NCI-H2227 (cell line): ENCODE measurements around the gene CCDC27.

Experiments used
- DNase-seq: peaks from one replicate; lab custom pipeline; 2025; ENCODE audit not compliant: unreplicated experiment; lab: John Stamatoyannopoulos, UW

The CCDC27 gene

DNA sequence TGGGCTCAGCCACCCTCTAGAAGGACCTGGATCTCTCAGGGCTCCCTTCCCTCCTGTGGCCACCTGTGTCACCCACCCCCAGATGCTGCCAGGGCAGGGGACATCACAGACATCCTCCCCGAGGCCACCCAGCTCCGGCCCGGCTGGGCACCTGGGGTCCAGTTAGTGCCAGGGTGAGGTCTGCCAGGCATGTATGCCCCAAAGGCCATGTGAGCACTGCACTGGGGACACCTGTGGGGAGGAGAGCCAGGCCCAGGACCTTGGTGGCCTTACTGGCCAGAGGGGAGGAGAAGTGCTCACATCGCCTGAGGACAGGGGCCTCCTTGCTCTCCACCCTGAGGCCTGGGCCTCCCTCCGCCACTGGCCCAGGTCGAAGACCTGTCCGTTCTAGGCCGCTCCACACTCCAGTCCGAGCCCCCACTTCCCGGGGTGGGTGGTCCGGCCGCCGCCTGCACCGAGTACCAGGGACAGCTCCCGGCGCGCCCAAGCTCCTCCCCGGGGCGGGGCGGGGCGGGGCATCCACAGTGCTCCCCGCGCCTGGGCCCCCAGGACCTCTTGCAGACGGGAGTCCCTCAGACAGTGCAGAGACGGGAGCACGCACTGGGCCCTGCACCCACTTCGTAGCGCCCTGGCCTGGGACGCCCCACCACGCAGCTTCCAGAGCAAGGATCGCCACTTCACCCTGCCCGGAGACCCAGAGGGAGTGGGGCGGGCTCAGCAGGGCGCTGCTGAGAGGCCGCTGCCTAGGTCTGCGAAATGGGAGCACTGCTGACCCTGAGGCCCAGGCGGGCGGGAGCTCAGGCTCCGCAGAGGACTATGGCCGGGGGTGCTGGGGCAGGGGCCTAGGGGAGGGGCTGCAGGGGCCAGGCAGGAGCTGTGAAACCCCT, 34.3 kb upstream of the CCDC27 start:
- no peak for DNase-seq

GRCh38 chr1:3718764-3719163, 33.5 kb upstream of the CCDC27 start:
- DNase-seq = no peak

DNA sequence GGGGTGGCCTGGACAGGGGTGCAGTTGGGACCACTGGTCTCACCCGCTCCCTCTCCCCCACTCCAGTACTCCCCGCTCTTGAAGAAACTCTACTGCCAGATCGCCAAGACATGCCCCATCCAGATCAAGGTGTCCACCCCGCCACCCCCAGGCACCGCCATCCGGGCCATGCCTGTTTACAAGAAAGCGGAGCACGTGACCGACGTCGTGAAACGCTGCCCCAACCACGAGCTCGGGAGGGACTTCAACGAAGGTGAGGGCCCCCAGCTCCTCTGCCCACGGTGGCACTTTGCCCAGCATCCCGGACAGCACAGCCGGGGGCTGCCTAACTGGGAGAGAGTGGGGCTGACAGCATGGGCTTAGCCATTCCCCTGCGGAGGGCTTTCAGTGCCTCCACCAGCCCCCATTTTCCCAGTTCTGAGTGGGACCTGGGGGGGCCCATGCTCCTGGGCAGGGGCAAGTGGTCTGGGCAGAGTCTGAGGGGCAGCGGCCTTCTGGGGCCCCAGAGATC, 30.2 kb upstream of the CCDC27 start:
- no peak for DNase-seq

GRCh38 chr1:3722846-3723245, 29.4 kb upstream of the CCDC27 start:
- no peak for DNase-seq

GRCh38 chr1:3724416-3725030, 27.7 kb upstream of the CCDC27 start:
- peak; percentile 86 for DNase-seq

GRCh38 chr1:3725366-3725765, 26.9 kb upstream of the CCDC27 start:
- DNase-seq = no peak

DNA sequence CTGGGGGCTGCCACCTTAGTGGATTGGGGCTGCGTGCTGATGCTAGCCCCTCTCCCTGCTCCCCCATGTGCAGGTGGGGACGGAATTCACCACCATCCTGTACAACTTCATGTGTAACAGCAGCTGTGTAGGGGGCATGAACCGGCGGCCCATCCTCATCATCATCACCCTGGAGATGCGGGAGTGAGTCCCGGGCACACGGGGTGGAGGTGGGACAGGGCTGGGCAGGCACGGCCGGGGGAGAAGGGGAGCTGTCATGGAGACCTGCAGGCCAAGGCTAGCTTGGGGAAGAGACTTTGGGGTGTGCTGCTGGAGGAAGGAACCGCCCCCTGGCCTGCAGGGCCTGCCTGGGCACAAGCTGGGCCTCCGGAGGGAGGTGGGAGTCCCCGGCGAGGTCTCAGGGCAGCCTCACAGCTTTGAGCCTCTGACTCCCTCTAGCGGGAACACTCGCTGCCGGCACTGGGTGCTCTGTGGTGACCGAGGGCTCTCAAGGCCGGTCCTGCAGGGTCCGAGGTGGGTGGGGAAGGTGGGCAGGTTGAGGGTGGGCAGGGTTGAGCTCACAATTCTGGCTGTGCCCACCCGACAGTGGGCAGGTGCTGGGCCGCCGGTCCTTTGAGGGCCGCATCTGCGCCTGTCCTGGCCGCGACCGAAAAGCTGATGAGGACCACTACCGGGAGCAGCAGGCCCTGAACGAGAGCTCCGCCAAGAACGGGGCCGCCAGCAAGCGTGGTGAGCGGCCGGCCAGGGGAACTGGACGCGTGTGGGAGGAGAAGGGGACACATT, 25.0 kb upstream of the CCDC27 start:
- no peak for DNase-seq

- DNase-seq = no peak
Observed at GRCh38 chr1:3727825-3728776, 24.1 kb upstream of the CCDC27 start.

GRCh38 chr1:3729594-3730542, 22.4 kb upstream of the CCDC27 start:
- DNase-seq = no peak

- no peak for DNase-seq
Observed at GRCh38 chr1:3730543-3731247, 21.6 kb upstream of the CCDC27 start.

GRCh38 chr1:3731583-3732433, 20.4 kb upstream of the CCDC27 start:
- no peak for DNase-seq

DNA sequence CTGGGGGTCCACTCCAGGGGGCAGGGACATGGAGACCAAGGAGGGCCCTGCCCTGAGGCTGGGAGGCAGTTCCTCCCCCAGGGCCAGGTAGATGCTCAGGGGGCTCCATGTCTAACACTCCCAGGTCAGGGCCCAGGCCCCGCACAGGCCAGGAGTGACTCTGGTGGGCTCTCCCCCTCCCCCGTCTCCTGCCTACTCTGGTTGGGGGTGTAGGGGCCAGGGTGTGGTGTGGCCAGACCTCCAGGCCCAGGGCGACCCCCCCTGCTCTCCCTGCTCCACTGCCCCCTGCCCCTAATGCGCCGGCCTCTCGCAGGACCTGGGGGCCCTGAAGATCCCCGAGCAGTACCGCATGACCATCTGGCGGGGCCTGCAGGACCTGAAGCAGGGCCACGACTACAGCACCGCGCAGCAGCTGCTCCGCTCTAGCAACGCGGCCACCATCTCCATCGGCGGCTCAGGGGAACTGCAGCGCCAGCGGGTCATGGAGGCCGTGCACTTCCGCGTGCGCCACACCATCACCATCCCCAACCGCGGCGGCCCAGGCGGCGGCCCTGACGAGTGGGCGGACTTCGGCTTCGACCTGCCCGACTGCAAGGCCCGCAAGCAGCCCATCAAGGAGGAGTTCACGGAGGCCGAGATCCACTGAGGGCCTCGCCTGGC, 19.7 kb upstream of the CCDC27 start:
- DNase-seq = no peak

- DNase-seq = no peak
Observed at GRCh38 chr1:3733094-3733882, 19.0 kb upstream of the CCDC27 start.

DNA sequence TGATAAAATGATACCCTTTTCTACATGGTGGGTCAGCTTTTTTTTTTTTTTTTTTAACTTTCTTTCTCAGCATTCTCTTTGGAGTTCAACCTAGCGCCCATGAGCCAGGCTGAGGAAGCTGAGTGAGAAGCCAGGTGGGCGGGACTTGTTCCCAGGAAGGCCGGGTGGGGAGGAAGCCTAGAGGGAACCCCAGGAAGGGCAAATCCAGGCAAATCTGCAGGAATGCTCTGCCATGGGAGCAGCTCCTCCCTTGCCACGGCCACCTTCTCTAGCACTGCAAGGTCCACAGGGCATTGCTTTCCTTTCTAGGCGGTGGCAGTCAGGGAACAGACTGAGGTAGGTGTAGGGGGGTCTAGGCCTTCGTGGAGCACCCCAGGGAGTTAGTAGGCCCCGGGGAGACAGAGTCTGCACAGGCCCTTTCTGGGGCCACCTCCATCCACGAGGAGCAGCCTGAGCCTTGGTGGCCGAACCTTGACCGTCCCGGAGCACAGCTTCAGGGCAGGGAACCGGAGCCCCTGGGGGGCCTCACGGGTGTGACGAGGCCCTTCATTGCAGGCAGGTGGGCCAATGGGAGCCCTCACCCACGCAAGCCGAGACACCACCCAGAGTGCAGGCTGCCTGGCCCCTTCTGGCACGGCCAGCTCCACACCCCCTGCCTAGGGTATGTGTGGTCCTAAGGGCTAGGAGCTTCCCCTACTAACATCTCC, 18.2 kb upstream of the CCDC27 start:
- no peak for DNase-seq

DNA sequence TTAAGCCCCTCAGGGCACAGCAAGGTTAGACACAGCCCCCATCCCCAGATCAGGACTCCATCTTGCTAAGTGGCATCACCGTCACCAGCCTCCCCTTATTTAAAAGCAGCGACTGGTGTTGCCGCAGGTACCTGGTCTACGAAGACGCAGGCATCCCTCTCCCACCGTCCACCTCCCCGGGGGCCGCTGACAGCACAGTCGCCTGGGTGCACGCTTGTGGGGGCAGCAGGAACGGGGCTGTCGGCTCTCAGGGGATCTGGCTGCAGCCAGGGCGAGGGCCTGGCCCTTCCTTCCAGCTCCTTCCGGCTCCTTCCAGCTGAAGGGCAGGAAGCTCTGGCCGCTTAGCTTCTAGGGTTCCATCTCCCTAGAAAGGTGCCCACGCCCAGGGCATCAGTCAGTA, 17.6 kb upstream of the CCDC27 start:
- no peak for DNase-seq
